ENCODE data around the gene NEIL3.

Gene NEIL3

GRCh38 chr4:177371461-177371860 is 61.8 kb downstream of the NEIL3 start:
- DNase-seq: no peak

- DNase-seq: no peak
Observed at GRCh38 chr4:177374966-177375365, 65.3 kb downstream of the NEIL3 start.

DNA sequence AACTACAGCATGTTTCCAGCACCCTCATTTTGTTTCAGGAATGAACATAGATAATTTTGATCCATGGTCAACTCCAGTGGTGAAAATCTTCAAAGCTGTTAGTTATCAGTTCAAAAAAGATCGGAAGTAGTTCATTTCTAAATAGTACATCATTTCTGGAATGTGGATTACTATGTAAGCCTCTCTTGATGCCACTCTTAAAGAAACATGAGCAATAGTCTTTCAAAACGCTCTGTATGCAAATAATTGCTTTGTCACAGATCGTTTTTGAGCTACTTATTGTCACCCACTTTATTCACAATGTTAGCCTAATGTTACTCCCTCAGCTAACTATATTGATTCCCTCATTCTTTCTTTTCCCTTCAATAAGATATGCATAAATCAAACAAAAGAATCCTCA is 65.7 kb downstream of the NEIL3 start:
- DNase-seq: no peak

- DNase-seq: no peak
Observed at GRCh38 chr4:177376024-177376423, 66.3 kb downstream of the NEIL3 start.

DNA sequence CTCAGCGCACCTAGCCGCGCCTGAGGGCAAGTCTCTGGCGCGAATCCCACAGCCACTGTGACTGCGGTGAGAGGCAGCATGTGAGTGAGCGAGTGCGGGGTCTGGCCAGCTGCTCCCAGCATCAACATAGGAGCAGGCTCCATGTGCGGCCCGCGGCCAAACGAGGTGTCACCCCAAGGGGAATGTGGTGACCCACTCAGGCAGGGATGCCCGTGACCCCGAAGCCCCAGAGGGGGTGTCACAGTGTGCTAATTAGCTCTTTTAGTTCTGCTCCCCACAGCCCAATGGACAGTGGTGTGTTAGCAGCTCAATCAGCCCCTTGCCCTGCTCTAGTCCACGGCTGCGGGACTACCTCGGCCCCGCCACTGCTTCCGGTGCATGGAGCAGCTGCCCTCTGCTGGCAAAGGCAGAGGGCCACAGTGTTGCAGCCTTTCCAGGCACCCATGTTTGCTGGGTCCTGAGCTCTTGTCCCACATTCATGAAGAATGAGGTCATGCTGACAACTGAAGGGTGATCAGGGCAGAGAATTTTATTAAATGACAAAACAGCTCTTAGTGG is 71.1 kb downstream of the NEIL3 start:
- no peak for DNase-seq

- DNase-seq: no peak
Observed at GRCh38 chr4:177381762-177382310, 72.2 kb downstream of the NEIL3 start.

GRCh38 chr4:177384856-177385397 is 75.3 kb downstream of the NEIL3 start:
- DNase-seq: no peak

GRCh38 chr4:177385576-177386277 is 76.1 kb downstream of the NEIL3 start:
- no peak for DNase-seq

DNA sequence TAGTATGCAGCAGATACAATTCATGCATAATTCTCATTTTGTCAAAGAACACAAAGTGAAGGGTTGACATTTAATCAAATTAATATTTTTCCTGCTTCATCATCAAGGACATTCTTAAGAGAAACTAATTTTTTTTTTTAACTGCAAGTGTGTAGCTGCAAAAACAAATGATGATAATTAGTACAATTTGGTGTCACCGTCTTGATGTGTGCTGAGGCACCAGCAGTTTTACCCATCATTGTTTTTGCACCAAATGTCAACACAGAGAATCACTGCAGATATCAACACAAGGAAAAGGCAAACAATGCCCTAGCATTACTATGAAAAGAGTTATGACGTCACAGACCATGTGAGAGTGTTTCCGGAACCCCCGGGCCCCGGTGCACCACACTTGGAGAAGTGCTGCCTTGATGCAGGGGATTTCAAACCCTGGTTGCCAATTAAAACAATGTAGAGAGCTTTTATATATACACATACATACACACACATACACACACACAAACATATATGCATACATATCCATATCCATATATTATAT is 76.7 kb downstream of the NEIL3 start:
- no peak for DNase-seq

- no peak for DNase-seq
Observed at GRCh38 chr4:177391287-177391686, 81.6 kb downstream of the NEIL3 start.

GRCh38 chr4:177391953-177392352 is 82.3 kb downstream of the NEIL3 start:
- DNase-seq: no peak

GRCh38 chr4:177393236-177393635 is 83.6 kb downstream of the NEIL3 start:
- no peak for DNase-seq

GRCh38 chr4:177396352-177396751 is 86.7 kb downstream of the NEIL3 start:
- DNase-seq: no peak

DNA sequence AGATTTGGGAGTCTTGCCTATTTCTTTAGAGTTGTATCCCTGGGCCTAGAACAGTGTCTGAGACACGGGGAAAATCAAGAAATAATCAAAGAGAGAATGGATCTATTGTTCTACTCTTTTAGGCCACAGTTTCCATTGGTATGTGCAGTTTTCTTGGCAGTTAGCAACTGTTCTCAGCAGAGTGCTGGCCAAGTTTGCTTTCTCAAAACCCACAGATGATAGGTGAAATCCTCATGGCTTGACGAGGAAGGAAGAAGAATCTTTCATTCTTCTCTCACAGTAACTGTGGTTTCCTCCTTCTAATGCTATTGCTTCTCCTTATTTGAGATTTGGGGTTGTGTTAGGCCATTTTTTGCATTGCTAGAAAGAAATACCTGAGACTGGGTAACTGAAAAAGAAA is 90.4 kb downstream of the NEIL3 start:
- no peak for DNase-seq

DNA sequence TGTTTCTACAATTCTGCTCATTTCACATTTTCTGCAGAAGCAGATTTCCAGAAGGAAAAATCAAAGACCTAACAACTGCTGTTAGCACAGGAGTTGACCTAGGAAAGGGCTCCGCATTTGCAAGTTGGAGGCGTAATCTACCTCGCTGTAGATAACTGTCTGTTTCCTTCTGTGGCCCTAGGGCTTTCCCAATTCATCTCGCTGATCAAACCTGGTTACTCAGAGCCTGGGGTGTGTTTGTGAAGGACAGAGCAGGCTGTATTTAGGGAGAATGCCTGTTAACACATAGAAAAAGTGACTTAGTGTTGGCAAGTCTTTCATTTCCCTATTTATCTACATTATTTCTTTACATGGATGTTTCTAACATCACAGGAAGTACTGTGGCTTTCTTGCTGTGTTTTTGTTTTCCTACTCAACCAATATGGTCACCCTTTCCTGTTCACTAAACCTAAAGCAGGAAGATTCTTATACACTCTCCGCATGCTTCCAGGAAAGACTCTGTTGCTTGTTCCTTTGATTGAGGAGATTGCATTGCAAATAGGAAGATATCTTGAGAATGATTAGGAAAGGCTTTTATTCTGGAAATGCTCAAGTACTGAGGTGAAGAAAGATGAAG is 92.1 kb downstream of the NEIL3 start:
- DNase-seq: no peak

DNA sequence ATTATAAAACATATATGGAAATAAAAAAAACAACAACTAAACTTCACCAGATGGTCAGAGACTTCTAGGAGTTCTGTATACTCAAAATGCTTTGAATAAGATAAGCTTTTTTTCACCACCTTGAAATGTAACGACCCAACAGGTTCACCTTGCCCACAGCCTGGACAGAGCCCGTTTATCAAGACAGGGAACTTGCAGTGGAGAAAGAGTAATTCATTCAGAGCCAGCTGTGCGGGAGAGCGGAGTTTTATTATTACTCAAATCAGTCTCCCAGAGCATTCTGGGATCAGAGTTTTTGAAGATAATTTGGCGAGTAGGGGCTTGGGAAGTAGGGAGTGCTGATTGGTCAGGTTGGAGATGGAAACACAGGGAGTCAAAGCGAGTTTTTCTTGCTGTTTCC is 94.1 kb downstream of the NEIL3 start:
- no peak for DNase-seq

DNA sequence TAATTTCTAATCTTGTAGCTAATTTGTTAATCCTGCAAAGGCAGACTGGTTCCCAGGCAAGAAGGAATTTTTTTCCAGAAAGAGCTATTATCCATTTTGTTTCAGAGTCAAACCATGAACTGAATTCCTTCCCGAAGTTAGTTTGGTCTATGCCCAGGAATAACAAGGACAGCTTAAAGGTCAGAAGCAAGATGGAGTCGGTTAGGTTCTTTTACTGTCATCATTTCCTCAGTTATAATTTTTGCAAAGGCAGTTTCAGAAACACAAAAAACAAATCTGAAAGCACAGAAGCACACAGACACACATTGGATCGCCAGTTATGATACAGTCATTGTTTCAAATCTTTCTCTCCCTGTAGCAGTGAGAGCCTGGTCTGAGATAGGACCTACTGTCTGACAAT is 94.7 kb downstream of the NEIL3 start:
- no peak for DNase-seq

DNA sequence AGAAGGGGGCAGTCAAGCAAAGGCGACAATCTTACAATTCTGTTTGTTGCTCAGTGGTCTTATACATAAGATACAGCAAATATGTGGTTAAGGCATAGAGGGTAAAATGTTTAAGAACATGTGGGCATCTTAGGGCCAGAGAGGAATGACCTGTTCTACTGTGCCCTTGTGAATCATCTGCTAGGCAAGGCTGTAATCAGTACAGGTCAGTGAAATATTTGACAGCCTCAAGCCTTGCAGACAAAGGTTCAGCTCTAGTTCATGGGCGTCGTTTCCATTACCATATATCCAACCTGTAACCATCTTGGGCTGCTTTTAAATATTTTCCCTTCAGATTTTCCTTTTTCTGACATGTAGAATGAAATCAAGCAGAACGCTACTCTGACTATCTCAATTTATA is 95.3 kb downstream of the NEIL3 start:
- no peak for DNase-seq

GRCh38 chr4:177405508-177405907 is 95.8 kb downstream of the NEIL3 start:
- no peak for DNase-seq

- no peak for DNase-seq
Observed at GRCh38 chr4:177408023-177408422, 98.3 kb downstream of the NEIL3 start.

DNA sequence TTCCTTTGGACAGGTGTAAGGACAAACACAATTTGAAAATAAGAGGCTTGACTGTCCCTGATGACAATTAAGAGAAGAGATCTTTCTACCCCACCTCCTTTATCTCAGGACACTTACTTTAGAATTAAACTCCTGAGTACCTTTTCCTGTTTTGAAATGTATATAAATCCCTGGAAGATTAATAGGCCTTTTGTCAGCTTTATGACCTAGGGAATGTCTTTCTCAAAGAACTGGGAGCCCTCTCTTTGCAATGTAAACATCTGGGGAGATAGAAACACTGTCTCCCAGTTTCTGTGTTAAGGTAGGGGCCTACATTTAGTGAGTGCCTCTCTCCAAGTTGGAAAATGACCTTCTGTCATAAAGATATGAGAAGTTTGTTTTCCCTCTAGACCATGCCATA is 100.9 kb downstream of the NEIL3 start:
- no peak for DNase-seq

DNA sequence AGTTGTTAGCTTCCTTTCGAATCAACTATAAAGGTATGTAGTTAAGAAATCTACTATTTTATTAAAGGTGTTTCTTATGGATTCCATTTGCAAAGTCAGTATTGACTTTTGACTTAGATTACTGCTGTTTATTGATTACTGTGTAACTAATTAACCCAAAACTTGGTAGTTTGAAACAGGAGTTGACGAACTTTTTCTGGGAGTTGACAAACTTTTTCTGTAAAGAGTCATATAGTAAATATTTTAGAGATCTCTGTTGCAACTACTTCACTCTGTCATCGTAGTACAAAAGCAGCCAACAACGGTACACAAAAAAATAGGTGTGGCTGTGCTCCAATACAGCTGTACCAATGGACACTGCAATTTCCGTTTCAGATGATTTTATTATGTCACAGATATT is 102.3 kb downstream of the NEIL3 start:
- DNase-seq: no peak
